Stimulated activated CD4-positive, alpha-beta T cell treated with anti-CD3 and anti-CD28 coated beads, TNF-alpha, amount 100 ng/mL, for 48 hours (primary cell): ENCODE results near the gene KCNH8.
"Not testable (repeated sequence)": the region's sequence is repeated elsewhere in the genome, so short reads cannot be mapped to it uniquely, and the experiment has no call there.

Source experiments
- DNase-seq, 3 donors: peaks; one replicate each; pipeline ENCODE4 v3.0.0-alpha.2; 2020; ENCODE audit warnings: low read depth in 3 of 3

The KCNH8 gene

GRCh38 chr3:19173945-19174344 is 25.6 kb downstream of the KCNH8 start:
- DNase-seq, result no peak

GRCh38 chr3:19183584-19183983 is 35.3 kb downstream of the KCNH8 start:
- DNase-seq, result no peak

GRCh38 chr3:19190126-19190525 is 41.8 kb downstream of the KCNH8 start:
- no peak for DNase-seq

- no peak for DNase-seq
These were observed 42.3 kb downstream of the KCNH8 start for GRCh38 chr3:19190602-19191001.

GRCh38 chr3:19199131-19199530 is 50.8 kb downstream of the KCNH8 start:
- no peak for DNase-seq

- no peak for DNase-seq
These were observed 54.0 kb downstream of the KCNH8 start for GRCh38 chr3:19202303-19202702.

GRCh38 chr3:19202754-19203153 is 54.4 kb downstream of the KCNH8 start:
- no peak for DNase-seq

- DNase-seq, result no peak
These were observed 58.2 kb downstream of the KCNH8 start for GRCh38 chr3:19206540-19206939.

- DNase-seq, result no peak
These were observed 65.4 kb downstream of the KCNH8 start for GRCh38 chr3:19213603-19214220.

GRCh38 chr3:19215427-19215826 is 67.1 kb downstream of the KCNH8 start:
- no peak for DNase-seq

- DNase-seq, result no peak
These were observed 68.5 kb downstream of the KCNH8 start for GRCh38 chr3:19216669-19217337.

GRCh38 chr3:19220311-19220710 is 72.0 kb downstream of the KCNH8 start:
- no peak for DNase-seq

- DNase-seq, result no peak
These were observed 72.8 kb downstream of the KCNH8 start for GRCh38 chr3:19221081-19221480.

- no peak for DNase-seq
These were observed 78.2 kb downstream of the KCNH8 start for GRCh38 chr3:19226479-19226878.

- DNase-seq, result no peak
These were observed 79.9 kb downstream of the KCNH8 start for GRCh38 chr3:19228167-19228566.

- no peak for DNase-seq
These were observed 80.8 kb downstream of the KCNH8 start for GRCh38 chr3:19229086-19229485.

GRCh38 chr3:19229881-19230280 is 81.6 kb downstream of the KCNH8 start:
- not testable (repeated sequence) for DNase-seq

- no peak for DNase-seq
These were observed 83.6 kb downstream of the KCNH8 start for GRCh38 chr3:19231792-19232461.

- DNase-seq, result no peak
These were observed 84.3 kb downstream of the KCNH8 start for GRCh38 chr3:19232566-19232965.

GRCh38 chr3:19233882-19234784 is 85.8 kb downstream of the KCNH8 start:
- DNase-seq, result not testable (repeated sequence)

GRCh38 chr3:19248143-19248542 is 99.8 kb downstream of the KCNH8 start:
- DNase-seq, result no peak

- DNase-seq, result no peak
These were observed 100.5 kb downstream of the KCNH8 start for GRCh38 chr3:19248767-19249166.
